GM19025 (cell line): ENCODE data around the gene AMOTL1.
"Not testable (repeated sequence)": the region's sequence is repeated elsewhere in the genome, so short reads cannot be mapped to it uniquely, and the experiment has no call there.

ENCODE experiments used
- ATAC-seq: cut with Tn5 transposase; IDR thresholded peaks from one replicate; pipeline ENCODE4 v1.9.1; 2021; ENCODE audit warnings: mild to moderate bottlenecking, low read depth, moderate library complexity; ENCODE audit not compliant: unreplicated experiment

AMOTL1 gene

GRCh38 chr11:94812724-94813720 lies 44.9 kb downstream of the AMOTL1 start:
- not testable (repeated sequence) for ATAC-seq

GRCh38 chr11:94814272-94814976 lies 46.3 kb downstream of the AMOTL1 start:
- ATAC-seq: no peak

- no peak for ATAC-seq
Measured at GRCh38 chr11:94815705-94816344, 47.7 kb downstream of the AMOTL1 start.

- no peak for ATAC-seq
Measured at GRCh38 chr11:94820480-94820879, 52.3 kb downstream of the AMOTL1 start.

- no peak for ATAC-seq
Measured at GRCh38 chr11:94821439-94821838, 53.3 kb downstream of the AMOTL1 start.

- no peak for ATAC-seq
Measured at GRCh38 chr11:94822080-94822479, 53.9 kb downstream of the AMOTL1 start.

GRCh38 chr11:94823102-94823732 lies 55.1 kb downstream of the AMOTL1 start:
- ATAC-seq: no peak

- no peak for ATAC-seq
Measured at GRCh38 chr11:94825031-94825430, 56.9 kb downstream of the AMOTL1 start.

GRCh38 chr11:94825481-94825880 lies 57.3 kb downstream of the AMOTL1 start:
- ATAC-seq: no peak

GRCh38 chr11:94826415-94826814 lies 58.3 kb downstream of the AMOTL1 start:
- no peak for ATAC-seq

GRCh38 chr11:94828088-94828487 lies 59.9 kb downstream of the AMOTL1 start:
- ATAC-seq: no peak

GRCh38 chr11:94830722-94831510 lies 62.8 kb downstream of the AMOTL1 start:
- ATAC-seq: no peak

GRCh38 chr11:94831529-94831928 lies 63.4 kb downstream of the AMOTL1 start:
- no peak for ATAC-seq

- no peak for ATAC-seq
Measured at GRCh38 chr11:94832604-94833235, 64.6 kb downstream of the AMOTL1 start.

GRCh38 chr11:94834911-94835593 lies 66.9 kb downstream of the AMOTL1 start:
- no peak for ATAC-seq

- ATAC-seq: no peak
Measured at GRCh38 chr11:94835594-94835927, 67.4 kb downstream of the AMOTL1 start.

GRCh38 chr11:94837317-94837716 lies 69.2 kb downstream of the AMOTL1 start:
- no peak for ATAC-seq

- ATAC-seq: no peak
Measured at GRCh38 chr11:94838027-94838731, 70.0 kb downstream of the AMOTL1 start.
